Common myeloid progenitor, CD34-positive (primary cell): ENCODE data around the gene AIF1L.
A peak's percentile ranks its signal among the peaks of the same experiment; 100 is the strongest.
"Not testable (repeated sequence)": the region's sequence is repeated elsewhere in the genome, so short reads cannot be mapped to it uniquely, and the experiment has no call there.

ENCODE experiments used
- CTCF ChIA-PET: fragments of 350-600 bp; sonication (Branson Sonifier 250); formaldehyde crosslinking; loops from one replicate; lab custom pipeline; 2021; ENCODE audit warnings: antibody characterized with exemption; lab: Charles Lee
- POLR2A ChIA-PET: fragments of 350-600 bp; sonication (Branson Sonifier 250); formaldehyde crosslinking; loops from one replicate; lab custom pipeline; 2021; ENCODE audit warnings: antibody characterized with exemption; lab: Charles Lee
- DNase-seq, 3 donors: peaks; one replicate each; pipeline versions ENCODE4 v3.0.0 to v3.0.0-alpha.2; 2013
- H3K27ac ChIP-seq, 2 experiments: 1 replicate in 1 of 2; 2 replicates in 1 of 2; pipeline ENCODE4 v1.7.0; 2013; ENCODE audit warnings: inconsistent platforms in 2 of 2, low read length in 2 of 2, mild to moderate bottlenecking in 2 of 2, low read depth in 1 of 2, moderate library complexity in 1 of 2; ENCODE audit not compliant: severe bottlenecking in 2 of 2, insufficient read depth in 1 of 2, poor library complexity in 1 of 2
- H3K27me3 ChIP-seq, 5 experiments: replicated peaks in 2 of 5; 1 replicate in 3 of 5; 2 replicates in 2 of 5; pipeline versions ENCODE4 v1.6.1 to v1.7.0; 2013; ENCODE audit warnings: low read length in 4 of 5, mild to moderate bottlenecking in 2 of 5, moderate library complexity in 2 of 5, inconsistent platforms in 1 of 5; ENCODE audit not compliant: insufficient read depth in 5 of 5, control insufficient read depth in 4 of 5
- H3K36me3 ChIP-seq, 4 experiments: 1 replicate in 2 of 4; 2 replicates in 2 of 4; pipeline versions ENCODE4 v1.6.1 to v1.7.0; 2013; ENCODE audit warnings: low read length in 3 of 4, control low read depth in 1 of 4, mild to moderate bottlenecking in 1 of 4; ENCODE audit not compliant: control insufficient read depth in 4 of 4, insufficient read depth in 4 of 4
- H3K4me1 ChIP-seq, 4 experiments: 1 replicate in 3 of 4; 2 replicates in 1 of 4; pipeline versions ENCODE4 v1.6.1 to v1.7.1; 2013; ENCODE audit warnings: low read length in 3 of 4, mild to moderate bottlenecking in 3 of 4, control low read depth in 1 of 4, inconsistent platforms in 1 of 4, moderate library complexity in 1 of 4; ENCODE audit not compliant: control insufficient read depth in 4 of 4, insufficient read depth in 4 of 4; ENCODE audit errors: control extremely low read depth in 1 of 4
- H3K4me3 ChIP-seq, 7 experiments: 1 replicate in 4 of 7; 2 replicates in 3 of 7; pipeline versions ENCODE4 v1.5.1 to v1.7.0; 2013; ENCODE audit warnings: mild to moderate bottlenecking in 7 of 7, low read length in 6 of 7, moderate library complexity in 6 of 7, inconsistent platforms in 2 of 7, low read depth in 2 of 7, control low read depth in 1 of 7; ENCODE audit not compliant: insufficient read depth in 4 of 7, control insufficient read depth in 1 of 7; ENCODE audit errors: extremely low read depth in 1 of 7
- H3K9me3 ChIP-seq, 5 experiments: 1 replicate in 4 of 5; 2 replicates in 1 of 5; pipeline versions ENCODE4 v1.6.1 to v1.7.1; 2013; ENCODE audit warnings: low read length in 4 of 5, mild to moderate bottlenecking in 2 of 5, inconsistent platforms in 1 of 5, low read depth in 1 of 5, moderate library complexity in 1 of 5; ENCODE audit not compliant: control insufficient read depth in 4 of 5, insufficient read depth in 2 of 5; ENCODE audit errors: control extremely low read depth in 1 of 5
- whole genome bisulfite sequencing: methylation state at CpG from one replicate; pipeline ENCODE4 v1.1.5; 2013; ENCODE audit not compliant: insufficient coverage; 5-methylcytosine and 5-hydroxymethylcytosine counted together

AIF1L gene

DNA sequence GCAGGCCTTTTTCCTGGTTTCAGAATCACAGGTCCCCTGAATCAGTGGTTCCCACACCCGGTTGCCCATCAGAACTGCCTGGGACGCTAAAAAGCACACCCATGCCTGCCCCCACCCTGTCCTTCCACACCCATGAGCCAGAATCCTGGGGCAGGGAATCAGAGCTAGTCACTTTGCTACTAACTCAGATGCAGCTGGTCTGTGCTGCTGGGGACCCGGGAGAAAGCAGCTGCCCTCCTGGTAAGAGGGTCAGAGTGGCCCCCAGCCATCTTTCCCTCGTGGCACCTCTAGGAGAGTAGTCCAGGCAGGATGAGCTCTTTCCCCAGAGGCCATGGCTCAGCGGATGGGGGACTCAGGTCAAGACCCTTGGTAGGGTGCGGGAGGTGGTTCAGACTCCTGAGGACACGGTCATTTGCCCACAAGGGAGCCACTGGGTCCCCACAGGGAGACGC lies 17.8 kb downstream of the AIF1L start:
- no peaks in the 10 kb centered on the region for H3K36me3 ChIP-seq
- CTCF ChIA-PET: no interaction called here
- peaks cover 0 to 16% (median 6%) of the 10 kb centered on the region in 4 experiments for H3K4me1 ChIP-seq
- POLR2A ChIA-PET: interaction anchor here (0.6 kb wide), 1 partner anchor 85 kb away, joined by 3 read pairs; no protein-coding TSS in a partner anchor
- no peak overlapping the region for H3K27ac ChIP-seq
- no peak overlapping the region for H3K4me3 ChIP-seq
- no peaks in the 10 kb centered on the region for H3K27me3 ChIP-seq
- WGBS: 98% methylated on average over 8 of the region's 8 CpGs
- H3K9me3 ChIP-seq: no peaks in the 10 kb centered on the region
- no peak for DNase-seq

DNA sequence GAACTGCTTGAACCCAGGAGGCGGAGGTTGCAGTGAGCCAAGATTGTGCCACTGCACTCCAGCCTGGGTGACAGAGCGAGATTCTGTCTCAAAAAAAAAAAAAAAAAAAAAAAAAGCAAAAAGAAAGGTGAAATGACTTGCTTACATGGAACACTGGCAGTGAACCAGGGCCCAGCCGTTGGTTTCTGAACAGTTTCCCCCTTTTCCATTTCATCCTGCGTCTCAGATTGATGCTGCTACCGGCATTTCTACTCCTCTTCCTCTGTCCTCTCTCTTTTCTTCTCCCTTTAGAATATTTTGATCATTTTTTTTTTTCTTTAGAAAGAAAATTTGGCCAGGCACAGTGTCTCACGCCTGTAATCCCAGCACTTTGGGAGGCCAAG lies 19.0 kb downstream of the AIF1L start:
- H3K27me3 ChIP-seq, CTCF ChIA-PET, H3K36me3 ChIP-seq, H3K27ac ChIP-seq, POLR2A ChIA-PET, H3K4me3 ChIP-seq, DNase-seq, H3K9me3 ChIP-seq: not testable (repeated sequence)
- peaks cover 0 to 16% (median 6%) of the 10 kb centered on the region in 4 experiments for H3K4me1 ChIP-seq
- 100% methylated on average over 1 of the region's 6 CpGs for WGBS

DNA sequence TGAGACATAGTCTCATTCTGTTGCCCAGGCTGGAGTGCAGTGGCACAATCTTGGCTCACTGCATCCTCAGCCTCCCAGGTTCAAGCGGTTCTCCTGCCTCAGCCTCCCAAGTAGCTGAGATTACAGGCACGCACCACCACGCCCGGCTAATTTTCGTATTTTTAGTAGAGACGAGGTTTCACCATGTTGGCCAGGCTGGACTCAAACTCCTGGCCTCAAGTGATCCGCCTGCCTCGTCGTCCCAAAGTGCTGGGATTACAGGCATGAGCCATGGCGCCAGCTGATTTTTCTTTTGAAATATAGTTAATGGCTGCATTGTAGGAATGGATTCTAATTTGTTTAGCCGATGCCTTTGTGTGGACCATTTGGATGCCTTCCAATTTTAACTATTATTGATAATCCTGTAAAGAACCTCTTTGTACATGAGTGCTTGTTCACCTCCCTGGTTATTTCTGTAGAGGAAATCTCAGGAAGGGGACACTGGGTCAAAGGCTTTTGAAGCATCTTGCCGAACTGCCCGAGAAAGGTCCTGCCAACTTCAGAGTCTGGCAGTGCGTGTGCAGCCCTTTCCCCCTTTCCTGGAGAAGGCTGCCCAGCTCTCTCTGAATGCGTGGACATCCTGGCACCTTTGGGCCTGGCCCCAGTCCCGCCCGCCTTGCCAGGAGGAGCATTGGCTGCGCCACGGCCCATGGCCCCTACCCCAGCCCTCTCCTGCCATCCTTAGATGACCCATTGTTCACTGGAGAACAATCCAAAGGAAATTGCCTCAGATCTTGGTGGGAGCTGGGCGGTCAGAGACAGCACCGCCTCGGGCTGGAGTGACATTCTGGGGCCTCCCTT lies 20.2 kb downstream of the AIF1L start:
- CTCF ChIA-PET: interaction anchor here (1.8 kb wide), 1 partner anchor 17 kb away, joined by 5 read pairs; no protein-coding TSS in a partner anchor
- no peaks in the 10 kb centered on the region for H3K27me3 ChIP-seq
- H3K27ac ChIP-seq: peak overlapping the region in 1 of 2 experiments; percentile 40
- peak overlapping the region in 1 of 7 experiments; percentile 51 for H3K4me3 ChIP-seq
- peaks cover 0 to 2% (median 0%) of the 10 kb centered on the region in 4 experiments for H3K36me3 ChIP-seq
- WGBS: 88% methylated on average over 17 of the region's 22 CpGs
- no peak for DNase-seq
- peaks cover 0 to 16% (median 6%) of the 10 kb centered on the region in 4 experiments for H3K4me1 ChIP-seq
- H3K9me3 ChIP-seq: no peaks in the 10 kb centered on the region
- POLR2A ChIA-PET: interaction anchor here (1.2 kb wide), 1 partner anchor 9 kb away, joined by 3 read pairs; the partner anchor contains the start of gene NUP214

DNA sequence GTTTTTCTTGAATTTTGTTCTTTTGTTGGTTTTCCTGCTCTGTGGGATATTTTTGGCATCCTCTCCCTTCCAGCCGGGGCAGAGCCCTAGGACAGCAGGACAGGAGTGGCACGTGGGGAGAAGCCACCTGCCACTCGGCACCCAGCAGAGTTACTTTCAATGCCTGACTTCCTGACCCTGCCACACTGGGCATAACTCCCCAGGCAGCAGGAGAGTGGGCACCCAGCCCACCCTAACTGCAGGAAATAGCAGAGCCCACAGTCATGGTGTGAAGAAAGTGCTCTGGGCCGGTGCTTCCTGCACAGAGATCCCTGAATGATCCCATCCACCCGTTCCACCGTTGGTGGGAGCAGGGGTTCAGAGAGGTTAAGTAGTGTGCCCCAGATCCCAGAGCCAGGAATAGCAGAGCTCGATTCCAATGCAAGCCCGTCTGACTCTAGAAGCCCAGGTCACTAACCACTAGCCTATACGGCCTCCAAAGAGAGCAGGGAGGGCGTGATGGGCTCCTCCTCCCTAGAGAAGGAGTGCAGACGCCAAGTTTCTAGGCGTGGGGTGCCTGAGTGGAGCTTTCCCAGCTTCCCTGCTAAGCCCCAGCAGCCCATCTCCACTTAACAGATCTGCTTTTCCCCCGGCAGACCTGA lies 20.9 kb downstream of the AIF1L start:
- Histone ChIP-seq H3K27me3 (no peaks in the 10 kb centered on the region), H3K4me3 (peak overlapping the region in 2 of 7 experiments; percentile 26 to 51), H3K4me1 (peaks cover 0 to 16% (median 6%) of the 10 kb centered on the region in 4 experiments), H3K9me3 (no peaks in the 10 kb centered on the region), H3K27ac (peak overlapping the region in 1 of 2 experiments; percentile 40), H3K36me3 (peaks cover 0 to 2% (median 0%) of the 10 kb centered on the region in 4 experiments)
- DNase-seq: peak in 2 of 3 donors; percentile 23 to 40
- ChIA-PET POLR2A (interaction anchor here (1.2 kb wide), 1 partner anchor 8 kb away, joined by 3 read pairs; the partner anchor contains the start of gene NUP214), CTCF (interaction anchor here (1.8 kb wide), 1 partner anchor 18 kb away, joined by 5 read pairs; no protein-coding TSS in a partner anchor)
- WGBS: 12% methylated on average over 9 of the region's 13 CpGs

DNA sequence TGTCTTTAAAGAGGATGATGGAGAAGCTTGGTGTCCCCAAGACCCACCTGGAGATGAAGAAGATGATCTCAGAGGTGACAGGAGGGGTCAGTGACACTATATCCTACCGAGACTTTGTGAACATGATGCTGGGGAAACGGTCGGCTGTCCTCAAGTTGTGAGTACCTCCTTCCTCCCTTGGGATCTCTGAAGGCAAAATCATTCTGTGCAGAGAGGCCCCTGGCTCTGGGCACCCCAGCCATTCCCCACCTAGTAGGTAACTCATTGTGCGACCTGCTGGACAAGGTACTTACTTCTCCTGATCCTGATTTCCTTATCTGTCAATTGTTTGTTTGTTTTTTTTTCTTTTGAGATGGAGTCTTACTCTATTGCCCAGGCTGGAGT lies 21.4 kb downstream of the AIF1L start:
- CTCF ChIA-PET: no interaction called here

DNA sequence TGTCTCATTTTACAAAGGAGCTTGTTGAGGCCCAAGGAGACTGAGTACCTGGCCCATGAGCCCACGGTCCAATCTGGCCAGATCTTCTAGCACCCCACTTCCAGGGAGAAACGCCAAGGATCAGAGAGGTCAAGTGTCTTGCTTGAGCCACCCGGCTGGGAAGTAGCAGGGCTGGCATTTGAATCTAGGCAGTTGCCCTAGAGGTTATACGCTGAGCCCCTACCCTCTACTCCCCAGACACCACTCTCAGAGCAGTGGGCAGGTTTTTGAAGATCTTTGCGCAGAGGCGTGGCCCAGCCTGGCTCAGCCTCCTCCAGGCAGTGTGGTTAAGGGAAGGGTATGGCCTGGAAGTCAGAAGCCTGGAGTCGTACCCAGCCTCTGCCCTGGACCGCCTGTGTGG lies 23.3 kb downstream of the AIF1L start:
- Histone ChIP-seq H3K4me1 (peaks cover 0 to 18% (median 8%) of the 10 kb centered on the region in 4 experiments), H3K27me3 (no peaks in the 10 kb centered on the region), H3K36me3 (peaks cover 0 to 2% (median 0%) of the 10 kb centered on the region in 4 experiments), H3K9me3 (no peaks in the 10 kb centered on the region), H3K4me3 (no peak overlapping the region), H3K27ac (no peak overlapping the region)
- DNase-seq: no peak
- 94% methylated on average over 4 of the region's 8 CpGs for WGBS
- CTCF ChIA-PET: no interaction called here
- POLR2A ChIA-PET: no interaction called here

More for the DNA sequence above, 21.4 kb downstream of the AIF1L start:
- Histone ChIP-seq H3K4me1 (peaks cover 0 to 16% (median 6%) of the 10 kb centered on the region in 4 experiments), H3K36me3 (peaks cover 0 to 2% (median 0%) of the 10 kb centered on the region in 4 experiments), H3K4me3 (no peak overlapping the region), H3K9me3 (no peaks in the 10 kb centered on the region), H3K27me3 (no peaks in the 10 kb centered on the region), H3K27ac (peak overlapping the region in 1 of 2 experiments; percentile 40)
- WGBS: 88% methylated on average over 4 of the region's 4 CpGs
- no peak for DNase-seq
- POLR2A ChIA-PET: no interaction called here
